T-helper 1 cell treated with Interleukin-12 subunit alpha and Interleukin-12 subunit beta and Interleukin-4 antibody, amounts not matched to agents 30 μg/mL and 1 μg/mL, for 36 hours (primary cell): ENCODE results near the gene PDCD1LG2.
A peak's percentile ranks its signal among the peaks of the same experiment; 100 is the strongest.
"Not testable (repeated sequence)": the region's sequence is repeated elsewhere in the genome, so short reads cannot be mapped to it uniquely, and the experiment has no call there.

Experiments
- H3K27ac Mint-ChIP-seq: one replicate; pipeline ENCODE4 v1.8.0; 2021; ENCODE audit warnings: mild to moderate bottlenecking, mixed read lengths
- H3K27me3 Mint-ChIP-seq: one replicate; pipeline ENCODE4 v1.8.0; 2021; ENCODE audit warnings: low read depth, mixed read lengths
- H3K36me3 Mint-ChIP-seq: one replicate; pipeline ENCODE4 v1.8.0; 2021; ENCODE audit warnings: low read depth, mixed read lengths
- H3K4me1 Mint-ChIP-seq: one replicate; pipeline ENCODE4 v1.8.0; 2021; ENCODE audit warnings: low read depth, mixed read lengths
- H3K4me3 Mint-ChIP-seq: one replicate; pipeline ENCODE4 v1.8.0; 2021; ENCODE audit warnings: mild to moderate bottlenecking, moderate library complexity, mixed read lengths
- H3K9me3 Mint-ChIP-seq: one replicate; pipeline ENCODE4 v1.8.0; 2021; ENCODE audit warnings: mixed read lengths

Gene PDCD1LG2

DNA sequence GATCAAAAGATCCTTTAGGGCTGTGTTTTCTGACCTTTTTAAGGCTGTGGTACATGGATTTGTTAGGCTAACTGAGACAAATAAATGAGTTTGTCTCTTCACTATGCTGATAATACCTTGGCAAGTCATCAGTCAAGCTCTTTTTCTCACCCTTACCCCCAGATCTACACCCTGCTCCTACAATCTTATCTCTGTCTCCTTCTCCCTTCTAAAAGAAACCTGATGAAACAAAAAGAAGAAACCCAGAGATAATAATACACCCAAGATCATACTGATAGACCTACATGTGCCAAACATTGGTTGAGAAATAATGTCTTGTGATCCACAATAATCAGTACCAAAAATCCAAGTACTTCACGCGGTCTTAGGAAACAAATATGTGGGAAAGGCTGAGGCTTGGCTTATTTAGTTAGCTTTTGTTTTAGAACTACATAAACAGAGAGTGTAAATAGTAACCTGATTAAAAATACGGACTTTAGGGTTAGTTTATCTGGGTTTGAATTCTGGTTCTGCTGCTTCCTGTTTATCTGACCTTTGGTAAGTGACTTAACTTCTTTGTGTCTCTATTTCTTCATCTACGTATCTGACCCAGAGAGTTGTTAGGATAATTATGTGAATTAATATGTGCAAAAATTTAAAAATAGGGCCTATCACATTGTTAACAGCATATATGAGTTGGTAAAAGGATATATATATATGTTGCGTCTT, 24.8 kb upstream of the PDCD1LG2 start:
- Mint-ChIP-seq H3K4me3 (no peak overlapping the region), H3K4me1 (peaks cover 5% of the 10 kb centered on the region), H3K9me3 (no peaks in the 10 kb centered on the region), H3K36me3 (no peaks in the 10 kb centered on the region), H3K27ac (no peak overlapping the region), H3K27me3 (no peaks in the 10 kb centered on the region)

DNA sequence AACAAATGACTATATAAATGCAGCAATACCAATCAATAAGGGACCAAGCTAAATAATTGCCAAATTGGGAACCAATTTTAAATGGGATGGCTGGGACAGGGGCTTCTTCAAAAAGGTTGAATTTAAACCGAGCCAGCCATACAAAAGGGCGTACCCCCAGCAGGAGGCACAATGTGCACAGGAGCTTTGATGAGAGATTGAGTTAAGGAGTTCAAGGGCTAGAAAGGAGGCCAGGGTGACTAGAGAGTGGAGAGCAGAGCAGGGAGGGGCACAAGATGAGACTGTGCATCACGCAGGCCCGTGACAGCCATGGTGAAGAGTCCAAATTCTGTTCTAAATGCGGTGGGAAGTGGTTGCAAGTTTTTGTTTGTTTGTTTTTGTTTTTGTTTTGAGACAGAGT, 23.3 kb upstream of the PDCD1LG2 start:
- no peak overlapping the region for H3K4me3 Mint-ChIP-seq
- no peaks in the 10 kb centered on the region for H3K9me3 Mint-ChIP-seq
- no peak overlapping the region for H3K27ac Mint-ChIP-seq
- peaks cover 2% of the 10 kb centered on the region for H3K4me1 Mint-ChIP-seq
- H3K27me3 Mint-ChIP-seq: no peaks in the 10 kb centered on the region
- H3K36me3 Mint-ChIP-seq: no peaks in the 10 kb centered on the region

DNA sequence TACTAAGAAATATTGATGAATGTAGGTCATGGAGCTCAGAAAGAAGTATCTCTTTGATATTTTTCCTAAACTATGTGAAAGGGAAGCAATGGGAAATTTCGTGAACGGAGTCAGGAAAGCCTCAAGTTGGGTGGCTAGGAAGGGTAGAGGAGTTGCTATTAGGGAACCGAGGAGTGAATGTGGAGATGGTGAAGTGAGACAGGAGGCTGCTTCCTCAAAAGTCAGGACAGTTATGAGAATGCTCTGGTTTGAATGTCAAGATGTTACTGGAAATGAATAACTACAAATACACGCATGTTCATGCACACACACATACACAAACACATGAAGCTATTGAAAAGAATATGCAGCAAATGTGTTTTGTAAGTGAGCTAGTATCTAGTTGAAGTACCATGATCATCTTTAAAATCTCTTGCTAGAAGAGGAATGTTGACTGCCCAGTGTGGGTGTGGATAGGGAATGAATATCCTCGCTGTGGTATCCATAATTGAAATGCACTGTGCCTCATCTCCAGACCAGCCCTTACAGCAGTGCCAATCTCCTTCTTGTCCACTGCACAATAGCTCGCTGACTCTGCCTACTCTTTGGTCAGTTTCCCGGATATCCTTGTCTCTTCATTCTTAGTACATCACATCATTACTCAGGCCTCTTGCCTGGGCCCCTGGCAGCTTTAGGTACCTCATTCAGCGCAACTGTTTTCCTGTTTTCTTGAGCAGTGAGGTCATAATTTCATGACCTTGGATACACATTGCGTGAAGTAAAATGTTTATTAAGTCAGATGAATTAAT, 21.9 kb upstream of the PDCD1LG2 start:
- Mint-ChIP-seq H3K4me1 (peaks cover 8% of the 10 kb centered on the region), H3K27ac (no peak overlapping the region), H3K27me3 (no peaks in the 10 kb centered on the region), H3K9me3 (peaks cover under 1% of the 10 kb centered on the region), H3K36me3 (peaks cover under 1% of the 10 kb centered on the region), H3K4me3 (no peak overlapping the region)

DNA sequence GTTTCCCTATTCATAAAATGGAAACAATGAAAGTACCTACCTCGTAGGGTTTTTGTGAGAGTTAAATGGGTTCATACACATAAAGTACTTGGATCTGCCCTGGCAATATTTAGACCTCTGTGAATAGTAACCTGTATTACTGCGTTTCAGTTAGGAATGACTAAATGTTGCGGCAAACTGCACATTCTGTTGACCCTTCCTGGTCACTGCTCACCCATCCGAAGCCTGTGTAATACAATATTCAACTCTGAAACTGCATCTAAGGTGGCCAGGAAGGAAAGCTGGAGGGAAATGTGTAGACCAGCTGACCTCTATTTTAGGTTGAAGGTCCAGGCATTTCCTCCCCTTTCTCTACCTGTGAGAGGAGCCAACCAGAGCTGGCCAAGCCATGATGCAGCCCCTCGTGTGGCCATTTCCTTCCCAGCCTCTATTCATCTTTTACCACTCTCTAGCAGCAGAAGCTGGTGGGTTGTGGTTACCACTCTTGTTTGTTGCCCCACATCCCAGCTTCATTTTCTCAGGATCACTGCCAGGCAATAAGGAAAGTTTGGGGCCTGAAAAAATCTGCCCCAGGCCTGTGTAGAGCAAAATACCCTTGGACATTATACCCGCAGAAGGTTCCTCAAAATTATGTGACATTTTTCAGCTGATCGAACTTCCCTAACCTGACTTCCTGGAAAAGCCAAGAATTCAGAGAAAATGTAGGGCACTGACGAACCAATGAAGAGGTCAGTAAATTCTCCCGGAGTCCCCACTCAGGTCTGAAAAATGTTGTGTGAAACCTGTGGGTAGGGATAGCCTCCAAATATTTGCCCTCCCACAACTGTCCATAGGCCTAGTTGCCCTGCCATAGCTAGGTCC, 20.5 kb upstream of the PDCD1LG2 start:
- H3K4me3 Mint-ChIP-seq: no peak overlapping the region
- H3K27ac Mint-ChIP-seq: no peak overlapping the region
- H3K27me3 Mint-ChIP-seq: no peaks in the 10 kb centered on the region
- peaks cover 17% of the 10 kb centered on the region for H3K4me1 Mint-ChIP-seq
- H3K36me3 Mint-ChIP-seq: peaks cover 7% of the 10 kb centered on the region
- peaks cover 7% of the 10 kb centered on the region for H3K9me3 Mint-ChIP-seq

DNA sequence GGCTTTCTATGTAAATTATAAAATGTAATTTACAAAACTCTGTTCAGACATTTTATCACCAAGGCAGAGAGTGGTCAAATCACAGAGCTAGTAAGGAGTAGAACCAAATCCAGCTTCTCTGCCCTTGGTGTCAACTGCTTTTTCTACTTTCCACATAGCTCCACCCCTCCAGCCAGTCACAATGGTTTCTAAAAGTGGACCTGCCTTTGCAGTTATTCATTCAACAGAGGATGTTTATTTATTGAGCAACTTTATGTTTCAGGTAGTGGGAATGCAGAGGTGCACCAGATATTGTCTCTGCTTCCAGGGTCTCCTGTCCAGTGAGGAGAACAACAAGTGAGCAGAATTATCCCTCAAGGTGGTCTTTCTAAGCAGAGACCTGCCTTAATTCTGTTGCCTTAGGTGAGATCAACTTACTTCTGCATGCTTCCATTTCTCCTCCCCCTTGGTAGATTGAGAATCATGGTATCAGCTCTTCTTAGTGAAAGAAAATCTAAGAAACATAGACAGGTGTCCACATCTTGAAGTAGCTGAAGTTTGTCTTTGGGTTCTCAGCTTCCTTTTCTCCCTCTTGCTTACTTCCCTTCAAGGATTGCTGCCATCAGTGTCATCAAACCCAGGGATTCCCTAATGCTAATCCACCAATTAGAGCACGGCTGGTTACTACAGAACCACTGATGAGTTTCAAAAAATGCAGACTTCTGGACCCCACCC, 17.2 kb upstream of the PDCD1LG2 start:
- peak overlapping the region; percentile 88 for H3K27ac Mint-ChIP-seq
- peaks cover 17% of the 10 kb centered on the region for H3K4me1 Mint-ChIP-seq
- H3K36me3 Mint-ChIP-seq: peaks cover 7% of the 10 kb centered on the region
- no peaks in the 10 kb centered on the region for H3K27me3 Mint-ChIP-seq
- H3K4me3 Mint-ChIP-seq: peak overlapping the region; percentile 33
- H3K9me3 Mint-ChIP-seq: peaks cover 7% of the 10 kb centered on the region

DNA sequence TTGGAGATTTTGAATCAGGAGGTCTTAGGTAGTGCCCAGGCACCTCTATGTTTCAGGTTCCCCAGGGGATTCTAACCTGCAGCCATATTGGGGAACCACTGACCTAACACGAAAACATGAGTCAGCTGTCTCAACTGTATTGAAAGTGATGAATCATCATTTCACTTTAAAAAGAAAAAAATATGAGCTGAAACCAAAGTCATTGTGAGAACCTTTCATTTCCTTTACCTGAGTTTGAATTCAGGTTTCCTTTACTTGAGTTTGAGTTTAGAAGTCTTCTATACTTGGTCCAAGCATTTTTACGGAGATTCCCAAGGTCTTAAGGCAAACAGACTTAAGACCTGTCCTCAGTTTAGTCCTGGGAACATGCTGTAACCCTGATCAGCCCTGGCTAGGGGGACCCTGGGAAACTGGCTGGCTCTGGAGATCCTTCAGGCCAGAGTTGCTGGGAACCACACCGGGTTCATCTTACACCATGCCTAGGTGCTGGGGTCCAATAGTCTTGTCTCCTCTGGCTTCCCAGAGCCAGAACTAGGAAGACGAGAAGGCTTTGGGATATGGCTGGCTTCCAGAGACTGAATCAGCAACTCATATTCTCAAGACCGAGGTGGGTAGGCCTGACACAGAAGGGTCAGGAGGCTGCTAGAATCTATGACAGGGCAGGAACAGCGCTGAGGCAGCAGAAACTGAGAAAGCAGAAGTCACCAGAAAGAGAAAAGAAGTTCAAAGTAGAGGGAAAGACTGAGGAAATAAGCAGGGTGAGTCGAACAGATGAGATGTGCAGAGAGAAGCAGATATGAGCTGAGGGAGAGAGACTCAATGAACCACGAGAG, 16.4 kb upstream of the PDCD1LG2 start:
- Mint-ChIP-seq H3K27me3 (peaks cover under 1% of the 10 kb centered on the region), H3K27ac (peak overlapping the region; percentile 88), H3K4me1 (peaks cover 17% of the 10 kb centered on the region), H3K36me3 (peaks cover 7% of the 10 kb centered on the region), H3K9me3 (peaks cover 7% of the 10 kb centered on the region), H3K4me3 (peak overlapping the region; percentile 33)

DNA sequence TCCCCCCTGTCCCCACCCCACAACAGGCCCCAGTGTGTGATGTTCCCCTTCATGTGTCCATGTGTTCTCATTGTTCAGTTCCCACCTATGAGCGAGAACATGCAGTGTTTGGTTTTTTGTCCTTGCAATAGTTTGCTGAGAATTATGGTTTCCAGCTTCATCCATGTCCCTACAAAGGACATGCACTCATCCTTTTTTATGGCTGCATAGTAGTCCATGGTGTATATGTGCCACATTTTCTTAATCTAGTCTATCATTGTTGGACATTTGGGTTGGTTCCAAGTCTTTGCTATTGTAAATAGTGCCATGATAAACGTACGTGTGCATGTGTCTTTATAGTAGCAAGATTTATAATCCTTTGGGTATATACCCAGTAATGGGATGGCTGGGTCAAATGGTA, 15.6 kb upstream of the PDCD1LG2 start:
- H3K27ac Mint-ChIP-seq, H3K36me3 Mint-ChIP-seq, H3K27me3 Mint-ChIP-seq, H3K4me3 Mint-ChIP-seq, H3K9me3 Mint-ChIP-seq: not testable (repeated sequence)
- H3K4me1 Mint-ChIP-seq: peaks cover 15% of the 10 kb centered on the region

DNA sequence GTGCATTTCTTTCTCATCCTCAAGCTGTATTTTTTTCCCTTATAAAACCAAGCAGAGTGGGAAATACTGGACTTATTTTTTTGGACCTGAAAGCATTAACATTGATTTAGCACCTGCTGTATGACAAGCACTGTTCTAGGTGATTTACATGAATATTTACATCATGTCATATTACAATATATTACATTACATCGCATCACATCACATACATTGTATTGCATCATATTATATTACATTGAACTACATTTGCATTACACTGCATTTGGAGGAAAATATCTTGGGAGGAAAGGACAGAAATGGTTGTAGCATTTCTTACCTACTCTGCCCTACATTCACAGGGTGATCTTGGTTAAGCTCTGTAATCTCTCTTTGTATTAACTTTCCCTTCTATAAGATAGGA, 11.2 kb upstream of the PDCD1LG2 start:
- Mint-ChIP-seq H3K4me3 (no peak overlapping the region), H3K4me1 (peaks cover 3% of the 10 kb centered on the region), H3K36me3 (peaks cover 15% of the 10 kb centered on the region), H3K9me3 (peaks cover 15% of the 10 kb centered on the region), H3K27me3 (peaks cover 3% of the 10 kb centered on the region), H3K27ac (no peak overlapping the region)

DNA sequence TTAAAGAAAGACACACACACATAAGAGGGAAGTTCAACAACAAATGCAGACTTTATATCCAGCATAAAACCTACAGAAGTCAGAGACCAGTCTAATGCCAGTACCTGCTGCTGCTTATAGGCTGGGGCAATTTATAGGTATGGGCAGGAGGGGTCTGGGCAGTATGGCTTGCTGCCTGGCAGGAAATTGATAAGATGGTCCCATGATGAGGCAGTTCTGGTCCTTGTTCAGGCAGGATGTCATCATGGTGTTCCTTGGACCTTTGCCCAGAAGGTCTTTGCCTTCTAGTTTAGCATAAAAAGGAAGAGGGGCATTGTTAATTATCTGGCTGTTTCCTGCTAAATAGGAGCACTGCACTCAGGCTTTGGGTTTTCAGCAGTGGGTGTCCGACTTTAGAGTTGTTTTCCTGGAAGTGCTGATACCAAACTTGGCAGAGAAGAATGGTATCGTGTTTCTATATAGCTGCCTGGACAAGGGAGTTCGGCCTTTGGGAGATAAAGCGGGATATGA, 10.4 kb upstream of the PDCD1LG2 start:
- no peak overlapping the region for H3K27ac Mint-ChIP-seq
- peaks cover 6% of the 10 kb centered on the region for H3K4me1 Mint-ChIP-seq
- H3K27me3 Mint-ChIP-seq: peaks cover 3% of the 10 kb centered on the region
- H3K9me3 Mint-ChIP-seq: peaks cover 20% of the 10 kb centered on the region
- peaks cover 19% of the 10 kb centered on the region for H3K36me3 Mint-ChIP-seq
- H3K4me3 Mint-ChIP-seq: no peak overlapping the region

DNA sequence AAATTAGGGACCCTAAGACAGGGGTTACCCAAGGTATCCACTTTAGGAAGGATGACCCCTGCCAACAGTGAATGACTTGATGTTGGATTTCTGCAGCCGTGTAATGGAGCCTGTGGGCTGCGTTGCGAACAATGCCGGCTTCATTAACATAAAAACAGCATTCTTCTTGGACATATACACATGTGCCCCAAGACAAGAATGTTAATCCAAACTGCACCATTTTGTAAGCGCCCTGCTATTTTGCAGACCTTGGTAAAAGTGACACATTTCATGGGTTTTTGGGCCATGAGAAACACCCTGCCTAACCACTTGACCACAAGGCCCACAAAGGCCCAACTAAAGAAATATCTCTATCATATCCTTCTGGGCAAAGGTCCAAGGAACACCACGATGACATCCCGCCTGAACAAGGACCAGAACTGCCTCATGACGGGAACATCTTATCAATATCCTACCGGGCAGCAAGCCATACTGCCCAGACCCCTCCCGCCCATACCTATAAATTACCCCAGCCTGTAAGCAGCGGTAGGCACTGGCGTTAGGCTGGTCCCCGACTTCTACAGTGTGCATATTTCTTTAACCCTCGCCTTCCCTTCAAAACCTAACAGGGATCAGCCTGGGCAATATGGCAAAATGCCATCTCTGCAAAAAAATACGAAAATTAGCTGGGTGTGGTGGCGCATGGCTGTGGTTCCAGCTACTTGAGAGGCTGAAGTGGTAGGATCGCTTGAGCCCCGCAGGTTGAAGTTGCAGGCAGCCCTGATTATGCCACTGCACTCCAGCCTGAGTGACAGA, 9.7 kb upstream of the PDCD1LG2 start:
- Mint-ChIP-seq H3K36me3 (peaks cover 24% of the 10 kb centered on the region), H3K27ac (no peak overlapping the region), H3K27me3 (peaks cover 3% of the 10 kb centered on the region), H3K4me3 (no peak overlapping the region), H3K4me1 (peaks cover 11% of the 10 kb centered on the region), H3K9me3 (peaks cover 27% of the 10 kb centered on the region)

DNA sequence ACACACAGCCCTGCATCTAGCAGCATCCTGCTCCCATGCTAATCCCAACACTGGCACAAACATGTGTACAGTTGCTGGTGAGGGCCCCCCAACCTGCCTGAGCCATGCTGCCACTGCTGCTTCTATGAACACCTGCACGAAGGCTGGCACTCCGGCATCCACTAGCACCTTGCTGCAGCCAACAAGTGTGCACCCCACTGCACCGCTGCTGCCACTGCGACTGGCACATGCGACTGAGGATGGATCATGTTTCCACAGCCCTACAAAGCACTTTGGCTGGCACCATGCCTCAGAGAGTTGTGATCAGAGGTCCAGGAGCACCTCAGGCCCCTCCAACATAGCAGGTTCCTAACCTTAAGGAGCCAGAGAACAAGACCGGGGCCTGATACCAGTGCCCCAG, 7.8 kb upstream of the PDCD1LG2 start:
- Mint-ChIP-seq H3K9me3 (peaks cover 36% of the 10 kb centered on the region), H3K27ac (no peak overlapping the region), H3K4me3 (no peak overlapping the region), H3K36me3 (peaks cover 28% of the 10 kb centered on the region), H3K4me1 (peaks cover 11% of the 10 kb centered on the region), H3K27me3 (peaks cover 3% of the 10 kb centered on the region)

DNA sequence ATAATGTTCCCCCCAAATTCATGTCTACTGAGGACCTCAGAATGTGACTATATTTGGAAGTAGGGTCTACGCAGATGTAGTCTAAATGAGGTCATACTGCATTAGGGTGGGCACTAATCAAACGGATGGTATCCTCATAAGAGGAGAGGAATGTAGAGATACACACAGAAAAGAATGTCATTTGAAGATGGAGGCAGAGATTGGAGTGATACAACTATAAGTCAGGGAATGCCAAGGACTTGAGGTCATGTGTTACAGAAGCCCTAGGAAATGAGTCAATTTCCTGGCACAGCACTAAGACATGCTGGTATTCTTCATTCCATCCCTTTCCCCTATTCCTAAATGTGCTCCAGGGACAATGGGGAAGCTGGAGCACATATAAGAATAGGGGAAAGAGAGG, 758 bp upstream of the PDCD1LG2 start:
- Mint-ChIP-seq H3K4me1 (peaks cover 54% of the 10 kb centered on the region), H3K27me3 (no peaks in the 10 kb centered on the region), H3K4me3 (peak overlapping the region; percentile 60), H3K27ac (peak overlapping the region; percentile 97), H3K9me3 (peaks cover 22% of the 10 kb centered on the region), H3K36me3 (peaks cover 37% of the 10 kb centered on the region)

DNA sequence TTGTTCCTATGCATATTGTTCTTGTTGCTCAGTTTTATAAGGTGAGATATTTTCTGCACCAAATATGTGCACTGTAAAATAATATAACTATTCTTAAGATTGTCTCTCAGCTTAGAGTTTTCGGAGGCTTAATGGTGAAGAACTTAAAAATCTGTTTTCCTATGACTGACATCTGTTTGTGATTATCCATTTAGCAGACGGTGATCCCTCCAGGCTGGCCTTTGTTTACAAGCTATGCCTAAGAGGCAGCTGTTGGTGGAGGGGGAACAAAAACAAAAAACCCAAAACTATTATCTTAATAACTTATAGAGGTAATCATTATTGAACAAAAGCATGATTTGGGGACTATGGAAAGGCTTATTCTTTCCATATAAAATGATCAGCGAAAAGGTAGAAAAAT, 658 bp downstream of the PDCD1LG2 start:
- H3K9me3 Mint-ChIP-seq: peaks cover 10% of the 10 kb centered on the region
- H3K27me3 Mint-ChIP-seq: no peaks in the 10 kb centered on the region
- H3K27ac Mint-ChIP-seq: peak overlapping the region; percentile 97
- H3K36me3 Mint-ChIP-seq: peaks cover 31% of the 10 kb centered on the region
- peaks cover 46% of the 10 kb centered on the region for H3K4me1 Mint-ChIP-seq
- peak overlapping the region; percentile 90 for H3K4me3 Mint-ChIP-seq
